Fibroblast of upper back skin (primary cell): ENCODE data around the gene MED25.

Experiments
- DNase-seq: peaks from one replicate; pipeline ENCODE4 v3.0.0-alpha.2; 2013

Gene MED25

DNA sequence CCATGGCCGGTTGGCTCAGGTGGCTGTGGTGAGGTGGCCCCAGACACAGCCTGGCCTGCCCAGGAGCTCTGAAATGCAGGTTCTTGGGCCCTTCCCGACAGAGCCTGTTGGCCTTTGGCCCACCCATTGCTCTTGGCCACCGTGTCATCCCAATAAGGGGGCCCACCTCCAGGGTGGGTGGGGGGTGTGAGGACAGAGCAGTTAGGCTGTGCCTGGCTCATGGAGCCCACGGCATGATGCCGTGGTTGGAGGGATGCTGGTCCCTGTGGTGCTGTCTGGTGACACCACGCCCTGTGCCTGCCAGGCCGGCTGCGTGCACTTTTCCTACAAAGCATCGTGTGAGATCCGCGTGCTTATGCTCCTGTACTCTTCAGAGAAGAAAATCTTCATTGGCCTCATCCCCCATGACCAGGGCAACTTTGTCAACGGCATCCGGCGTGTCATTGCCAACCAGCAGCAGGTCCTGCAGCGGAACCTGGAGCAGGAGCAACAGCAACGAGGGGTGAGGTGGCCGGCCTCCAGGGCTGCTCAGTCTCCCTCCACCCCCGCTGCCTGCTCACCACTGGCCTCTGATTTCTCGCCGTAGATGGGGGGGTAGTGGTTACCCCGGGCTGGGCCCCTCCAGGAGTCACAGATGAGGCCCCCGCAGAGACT, 41.7 kb downstream of the MED25 start:
- DNase-seq, result no peak

DNA sequence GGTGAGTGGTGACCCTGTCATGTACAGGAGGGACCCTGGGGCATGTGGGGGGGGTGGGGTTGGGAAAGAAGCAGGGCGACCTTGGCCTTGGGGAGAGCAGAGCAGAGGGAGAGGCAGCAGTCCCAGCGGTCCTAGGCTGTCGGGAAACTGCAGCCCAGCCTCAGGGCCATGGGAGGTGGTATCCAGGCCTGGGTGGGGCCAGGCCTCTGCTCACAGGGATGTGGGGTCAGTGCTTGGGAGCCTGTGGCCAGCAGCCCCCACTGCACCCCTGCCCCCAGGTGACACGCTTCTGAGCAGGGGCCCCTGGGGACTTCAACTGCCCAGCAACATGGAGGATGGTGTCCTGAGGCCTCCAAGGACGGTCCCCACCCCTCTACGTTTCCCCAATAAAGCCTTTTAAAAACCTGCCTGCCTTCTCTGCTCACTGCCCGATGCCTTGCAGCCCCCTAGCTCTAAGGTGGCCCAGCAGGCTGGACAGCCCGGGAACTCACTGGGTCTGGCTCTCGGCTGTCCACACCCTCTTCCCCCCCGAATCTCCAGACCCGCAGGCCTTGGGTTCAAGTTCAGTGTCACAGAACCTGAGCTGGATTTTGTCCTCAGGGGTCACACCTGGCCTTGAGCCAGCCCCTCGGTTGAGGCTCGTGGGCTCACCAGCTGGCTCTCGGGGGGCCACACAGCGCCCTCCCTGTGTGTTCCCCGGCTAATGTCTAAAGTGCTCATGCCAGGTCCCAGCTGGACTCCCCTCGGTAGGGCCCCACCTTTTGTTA, 42.4 kb downstream of the MED25 start:
- no peak for DNase-seq

DNA sequence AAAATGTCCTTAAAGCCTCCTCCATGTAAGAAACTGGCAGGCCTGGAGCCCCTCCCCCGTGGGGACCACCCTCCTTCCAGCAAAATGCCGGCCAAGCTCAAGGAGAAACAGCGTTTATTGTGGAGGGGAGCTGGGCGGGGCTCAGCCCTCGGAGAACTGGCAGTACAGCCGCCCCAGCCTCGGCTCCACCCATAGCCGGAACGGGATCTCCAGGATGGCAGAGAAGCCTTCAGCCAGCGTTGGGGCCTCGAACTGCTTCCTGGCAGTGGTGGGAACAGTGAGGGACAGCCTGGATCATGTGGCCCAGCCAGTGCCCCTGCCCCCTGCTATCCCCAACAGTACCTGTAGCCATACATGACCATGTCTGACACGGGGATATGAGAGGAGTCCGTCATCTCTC, 43.0 kb downstream of the MED25 start:
- no peak for DNase-seq

DNA sequence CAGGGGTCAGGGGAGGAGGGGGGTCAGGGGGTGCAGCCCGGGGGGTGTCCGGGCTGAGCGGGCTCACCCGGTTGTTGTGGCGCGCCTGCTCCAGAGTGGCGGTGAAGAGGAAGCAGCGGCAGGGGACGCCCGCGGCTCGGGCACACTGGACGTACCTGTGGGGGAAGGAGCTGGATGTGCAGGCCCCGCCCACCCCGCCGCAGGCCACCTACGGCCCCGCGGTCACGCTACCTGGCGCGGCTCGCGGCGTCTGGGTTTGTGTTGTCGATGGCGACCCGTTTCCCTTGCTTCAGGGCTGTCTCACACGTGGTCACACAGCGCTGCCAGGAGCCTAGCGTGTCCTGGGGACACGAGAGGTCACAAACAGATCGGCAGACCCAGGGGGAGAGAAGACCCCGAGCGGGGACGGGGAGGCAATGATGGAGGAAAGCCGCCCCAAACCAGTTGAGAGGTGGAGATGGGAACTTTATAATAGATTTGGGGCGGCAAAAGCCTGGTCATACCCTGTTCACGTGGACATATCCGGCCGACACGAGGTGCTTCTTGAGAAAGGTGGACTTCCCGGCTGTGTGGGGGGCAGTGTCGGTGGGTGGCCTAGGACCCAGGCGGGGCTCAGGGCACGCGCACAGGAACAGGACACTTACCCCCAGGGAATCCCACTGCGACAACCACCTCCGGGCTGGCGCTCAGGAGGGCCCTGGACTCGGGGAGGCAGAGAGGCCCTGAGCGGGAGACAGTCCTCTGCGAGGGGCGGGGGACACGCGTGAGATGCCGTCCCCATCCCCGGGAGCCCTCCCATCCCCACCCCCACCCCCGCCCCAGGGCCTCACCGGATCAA, 43.7 kb downstream of the MED25 start:
- DNase-seq, result no peak

DNA sequence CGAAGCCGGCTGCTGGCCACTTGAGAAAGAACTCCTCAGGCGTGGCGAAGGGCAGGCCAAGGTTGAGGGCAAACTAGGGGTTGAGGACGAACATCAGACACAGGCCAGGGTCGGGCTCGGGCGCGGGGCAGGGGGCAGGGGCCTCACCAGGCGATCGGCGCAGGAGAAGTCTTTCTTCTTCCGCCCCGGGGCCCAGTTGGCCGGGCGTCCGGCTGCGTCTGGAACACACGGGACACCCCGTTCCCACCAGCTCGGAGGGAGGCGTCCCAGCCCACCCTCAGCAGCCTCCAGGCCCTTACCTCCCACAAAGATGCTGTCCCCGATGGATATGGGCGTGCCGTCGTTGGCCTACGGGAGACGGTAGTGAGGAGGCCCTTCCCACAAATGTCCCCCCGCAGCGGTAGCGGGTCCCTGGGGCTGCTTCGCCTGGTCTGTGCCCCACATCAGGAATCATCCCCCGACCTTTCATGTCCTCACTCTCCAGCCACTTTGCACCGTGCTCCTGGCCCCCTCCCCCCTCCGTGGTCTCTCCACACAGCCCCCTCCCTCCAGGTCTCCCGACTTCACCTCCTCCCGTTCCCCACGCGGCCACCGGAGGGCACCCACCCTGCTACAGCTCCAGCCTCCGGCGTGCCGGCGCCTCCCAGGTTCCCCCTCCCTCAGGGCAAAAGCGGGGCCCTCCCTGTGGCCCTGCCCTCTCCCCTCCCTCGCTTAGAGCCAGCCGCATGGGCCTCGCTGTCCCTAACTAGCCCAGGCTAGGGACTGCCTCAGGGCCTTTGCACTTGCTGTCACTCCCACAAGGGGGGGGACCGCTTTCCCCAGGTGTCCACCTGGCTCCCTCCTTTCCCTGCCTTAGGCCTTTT, 44.5 kb downstream of the MED25 start:
- no peak for DNase-seq

DNA sequence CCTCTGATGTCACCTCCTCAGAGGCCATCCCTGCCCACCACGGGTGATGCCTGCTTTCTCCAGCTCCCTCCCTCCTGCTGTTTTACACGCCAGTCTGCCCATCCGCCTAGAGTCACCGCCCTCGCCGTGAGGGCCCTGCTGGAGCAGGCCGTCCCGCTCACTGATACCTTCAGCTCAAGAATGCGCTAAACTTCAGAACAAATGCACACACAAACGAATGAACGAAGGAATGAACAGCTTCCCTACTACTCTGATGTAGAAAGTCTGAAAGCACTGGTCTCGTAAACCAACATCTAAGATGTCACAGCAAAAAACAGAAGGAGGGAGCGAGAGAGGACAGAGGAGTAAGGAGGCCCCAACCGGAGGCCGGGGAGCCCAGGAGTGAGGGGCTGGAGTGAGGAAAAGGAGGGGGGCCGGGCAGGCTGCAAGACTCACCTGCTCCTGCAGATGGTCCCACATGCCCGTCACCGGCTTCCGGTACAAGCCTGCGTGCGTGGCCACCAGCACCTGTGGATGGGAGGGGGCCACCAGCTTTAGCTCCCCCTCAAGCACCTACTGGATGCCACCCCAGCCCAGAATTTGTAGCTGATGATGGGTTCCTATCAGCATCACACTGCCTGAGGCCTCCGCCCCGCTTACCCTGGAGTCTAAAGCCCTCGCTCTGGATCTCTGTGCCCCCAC, 45.3 kb downstream of the MED25 start:
- no peak for DNase-seq

DNA sequence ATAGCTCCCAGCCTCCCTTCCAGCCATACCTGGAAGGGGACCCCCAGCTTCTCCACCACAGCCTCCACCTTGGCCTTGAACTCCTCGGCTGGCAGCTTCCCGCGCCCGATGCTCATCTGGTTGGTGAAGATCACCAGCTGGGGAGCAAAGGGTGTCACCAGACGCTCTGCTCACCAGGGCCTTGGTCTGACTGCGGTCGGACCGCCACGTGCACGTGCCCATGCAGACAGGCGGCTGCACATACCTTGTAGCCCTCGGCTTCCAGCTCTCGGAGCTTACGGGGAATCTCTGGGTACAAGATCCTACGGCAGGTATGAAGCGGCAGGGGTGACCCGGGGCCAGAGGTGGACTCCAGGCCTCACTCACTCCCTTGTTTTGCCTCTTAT, 45.8 kb downstream of the MED25 start:
- DNase-seq, result no peak

DNA sequence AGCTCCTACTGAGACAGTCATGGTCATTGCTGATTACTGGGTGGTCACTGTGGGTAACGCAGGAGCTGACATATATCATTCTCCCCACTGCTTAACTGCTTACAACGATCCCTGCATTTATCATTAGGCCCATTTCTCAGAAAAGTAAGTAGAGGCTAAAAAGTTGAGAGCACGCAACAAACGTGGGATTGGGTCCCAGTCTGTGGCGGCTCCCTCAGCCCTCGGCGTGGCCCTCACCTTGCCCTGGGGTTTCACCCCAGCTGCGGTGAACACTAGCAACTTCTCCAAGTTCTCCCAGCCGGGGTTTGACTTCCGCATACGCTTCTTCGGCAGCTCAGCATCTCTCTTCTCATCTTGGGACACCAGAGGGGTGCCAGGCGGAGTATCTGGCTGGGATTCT, 46.8 kb downstream of the MED25 start:
- DNase-seq, result no peak

DNA sequence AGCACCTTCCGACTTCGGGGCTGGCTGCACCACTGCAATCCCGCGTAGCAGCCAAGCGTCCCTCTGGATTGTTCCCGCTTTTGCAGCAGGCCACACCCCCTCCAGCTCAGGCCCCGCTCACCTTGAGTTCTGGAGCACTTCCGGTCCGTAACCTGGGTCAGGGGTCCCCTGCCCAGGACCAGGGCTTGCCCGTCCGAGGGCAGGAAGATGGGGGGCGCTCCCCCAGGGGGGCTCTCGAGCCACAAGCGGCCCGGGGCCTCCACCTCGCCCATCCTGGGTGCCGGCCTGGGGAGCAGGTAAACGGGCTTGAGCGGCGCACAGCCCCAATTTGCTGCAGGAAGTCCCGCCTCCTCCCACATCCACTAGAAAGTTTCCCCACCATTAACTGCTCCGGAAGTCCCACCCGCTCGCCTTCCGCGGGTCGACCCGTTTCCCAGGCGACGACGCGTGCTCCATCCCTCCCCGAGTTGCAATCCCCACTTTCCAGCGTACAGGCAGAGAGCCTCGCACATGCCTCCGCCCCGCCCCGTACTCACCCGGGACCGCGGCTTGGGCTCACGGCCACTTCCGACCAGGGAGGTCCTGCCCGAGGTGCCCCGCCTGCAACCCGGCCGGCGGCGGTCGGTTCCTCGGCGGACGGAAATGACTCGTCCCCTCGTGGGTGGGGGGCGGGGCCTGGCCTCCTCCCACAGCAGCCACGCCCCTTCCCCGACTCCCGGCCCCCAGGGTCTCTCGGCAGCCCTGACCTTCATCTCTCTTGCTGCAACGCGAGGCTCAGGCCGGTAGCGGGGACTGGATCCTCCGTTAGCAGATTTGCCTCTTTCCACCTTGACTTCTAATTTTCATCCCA, 49.1 kb downstream of the MED25 start, which contains the start of gene PNKP:
Gene PNKP (minus strand): TSS at position 644 of the 850 bp plus-strand sequence. CDS start 372 bp downstream, at position 272.
- DNase-seq, result peak; percentile 85

DNA sequence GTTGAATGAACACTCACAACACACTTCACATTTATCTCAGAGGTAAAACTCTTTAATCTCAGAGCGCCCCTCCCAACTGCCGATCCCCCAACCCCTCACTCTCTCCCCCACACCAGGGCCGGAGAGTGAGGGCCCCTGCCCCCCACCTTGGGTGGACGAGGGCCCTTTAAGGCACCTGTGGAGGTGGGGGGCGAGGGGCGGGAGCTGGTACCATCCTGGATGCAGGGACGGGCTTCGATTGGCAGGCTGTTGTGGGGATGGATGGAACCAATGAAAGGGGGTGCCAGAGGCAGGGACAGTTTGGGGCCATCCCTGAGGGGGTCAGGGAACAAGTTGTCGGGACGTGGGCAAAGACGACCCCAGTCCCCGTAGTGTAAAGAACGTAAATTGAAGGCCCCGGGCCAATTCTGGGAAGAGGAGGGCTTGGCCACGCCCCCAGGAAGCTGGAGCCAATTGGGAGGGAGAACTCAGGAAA, 51.0 kb downstream of the MED25 start:
- no peak for DNase-seq

DNA sequence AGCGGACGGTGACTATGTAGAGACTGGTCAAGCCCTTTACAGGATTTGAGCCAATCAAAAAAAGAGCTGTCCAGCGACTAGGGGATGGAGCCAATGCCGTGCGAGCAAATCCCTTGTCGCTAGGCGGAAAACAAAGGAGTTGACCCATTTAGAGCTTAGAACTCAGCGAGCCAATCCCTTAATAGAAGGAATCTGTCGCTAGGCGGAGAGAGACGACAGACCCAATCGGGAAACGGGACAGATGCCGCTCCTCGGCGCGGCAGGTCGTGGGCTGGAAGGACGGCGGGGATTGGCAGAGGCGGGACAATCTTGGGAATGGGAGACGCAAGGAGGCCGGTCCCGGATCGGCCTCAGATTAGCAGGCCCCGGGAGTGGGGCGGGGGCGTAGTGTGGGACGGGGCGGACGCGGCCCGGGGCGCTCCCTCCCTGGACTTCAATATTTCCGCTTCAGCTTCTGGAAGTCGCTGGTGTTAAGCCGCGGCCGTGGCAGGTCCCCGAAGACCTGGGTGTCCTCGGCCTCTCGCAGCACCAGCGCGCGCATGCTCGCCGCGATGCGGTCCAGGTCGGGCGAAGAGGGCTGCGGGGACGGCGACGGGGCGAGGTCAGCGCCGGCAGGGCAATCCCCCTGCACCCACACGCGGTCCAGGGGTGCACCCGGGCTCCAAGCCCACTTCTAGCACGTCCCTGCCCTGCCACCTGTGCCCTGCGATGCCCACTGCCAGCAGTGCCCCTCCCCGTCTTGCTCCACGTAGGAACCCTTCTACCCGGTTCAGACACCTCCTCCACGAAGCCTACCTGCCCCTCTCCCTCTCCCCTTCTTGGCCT, 51.6 kb downstream of the MED25 start:
- peak; percentile 100 for DNase-seq

DNA sequence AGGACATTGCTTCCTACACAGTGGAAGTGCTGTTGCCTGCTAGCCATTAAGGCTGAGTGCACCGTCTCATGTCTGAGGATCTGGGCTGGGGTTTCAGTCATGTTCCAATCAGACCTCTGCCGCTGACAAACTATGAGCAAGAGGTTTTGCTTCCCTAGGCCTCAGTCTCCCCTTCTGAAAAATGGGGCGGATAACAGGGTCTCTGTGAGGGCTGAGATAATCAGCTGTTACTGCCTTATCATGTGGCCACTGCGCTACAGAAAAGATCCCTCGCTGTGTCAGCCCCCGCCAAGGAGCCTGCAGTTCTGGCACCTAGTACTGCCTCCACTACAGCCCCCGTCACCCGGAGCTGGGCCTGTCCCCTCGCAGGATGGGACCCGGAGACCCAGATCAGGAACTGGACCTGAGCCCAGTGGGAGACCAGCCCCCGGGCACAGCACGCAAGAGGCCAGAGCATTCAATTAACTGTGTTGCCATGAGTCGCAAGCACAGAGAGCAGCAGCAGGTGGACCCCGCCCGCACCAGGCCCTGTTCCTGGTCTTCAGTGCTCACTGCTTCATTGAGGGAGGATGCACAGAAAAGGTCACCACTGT, 52.3 kb downstream of the MED25 start:
- no peak for DNase-seq

DNA sequence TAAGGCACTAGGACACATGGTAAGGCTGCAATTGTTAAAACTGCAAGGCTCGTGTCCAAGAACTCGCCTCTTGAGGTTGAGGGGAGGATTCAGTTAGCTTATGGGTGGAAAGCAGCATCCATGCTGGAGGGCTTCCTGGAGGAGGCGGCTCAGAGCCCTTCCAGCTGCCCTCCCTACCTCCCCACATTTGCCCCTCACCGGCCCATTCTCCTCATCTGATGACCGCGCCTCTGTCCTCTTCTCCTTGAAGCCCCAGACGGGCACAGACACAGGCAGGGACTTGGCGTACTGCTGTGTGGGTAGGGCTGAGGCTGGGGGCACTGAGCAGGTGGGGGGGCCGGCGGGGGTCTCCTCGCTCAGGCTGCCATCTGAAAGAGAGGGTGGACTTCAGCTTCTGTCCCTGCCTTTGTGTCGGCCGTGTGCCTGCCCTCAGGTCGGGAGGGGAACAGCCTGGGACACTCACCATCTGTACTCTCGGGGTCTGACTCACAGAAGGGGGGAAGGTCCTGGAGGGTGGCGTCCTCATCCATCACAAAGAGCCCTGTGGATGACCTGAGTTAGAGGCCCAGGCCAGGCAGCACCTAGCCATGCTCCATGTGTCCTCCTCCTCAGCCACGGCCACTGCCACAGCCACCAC, 53.4 kb downstream of the MED25 start:
- no peak for DNase-seq

DNA sequence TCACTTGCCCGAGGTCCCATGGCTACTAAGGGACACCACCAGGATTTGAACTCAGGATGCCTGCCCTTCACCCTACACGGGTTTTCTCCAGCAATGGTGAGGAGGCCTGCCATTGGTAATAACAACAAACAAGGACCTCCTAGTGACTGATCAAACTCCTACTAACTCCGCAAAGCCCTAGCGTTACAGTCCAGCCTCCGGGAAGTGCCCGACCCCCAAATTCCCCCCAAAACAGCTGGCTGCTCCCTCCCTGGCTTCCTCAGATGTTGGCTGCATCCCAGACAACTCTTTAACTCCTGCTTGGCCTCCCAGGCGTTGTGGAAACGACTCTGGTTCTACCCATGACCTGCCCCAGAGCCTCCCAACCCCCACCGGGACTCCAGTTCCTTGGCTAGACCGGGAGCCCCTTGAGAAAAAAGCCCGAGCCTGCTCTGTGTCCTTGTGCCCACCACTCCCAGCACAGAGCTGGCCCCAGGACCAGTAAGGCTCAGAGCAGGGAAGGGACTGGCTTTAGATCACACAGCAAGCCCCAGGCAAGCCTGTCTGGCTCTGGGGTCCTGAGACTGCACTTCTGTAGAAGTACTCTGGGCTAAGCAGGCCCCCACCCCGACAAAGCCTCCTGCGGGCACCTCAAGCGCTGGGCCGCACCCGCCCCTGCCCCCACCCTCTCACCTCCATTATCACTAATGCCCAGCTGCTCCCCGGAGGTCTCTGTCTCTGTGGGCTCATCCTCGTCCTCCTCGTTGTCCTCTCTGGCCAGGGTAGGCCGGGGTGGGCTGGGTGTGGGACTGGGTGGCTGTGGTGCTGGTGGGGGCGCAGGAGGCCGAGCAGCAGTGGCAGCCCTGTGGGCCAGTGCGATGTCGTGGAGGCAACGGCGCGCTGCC, 54.4 kb downstream of the MED25 start:
- DNase-seq, result no peak

DNA sequence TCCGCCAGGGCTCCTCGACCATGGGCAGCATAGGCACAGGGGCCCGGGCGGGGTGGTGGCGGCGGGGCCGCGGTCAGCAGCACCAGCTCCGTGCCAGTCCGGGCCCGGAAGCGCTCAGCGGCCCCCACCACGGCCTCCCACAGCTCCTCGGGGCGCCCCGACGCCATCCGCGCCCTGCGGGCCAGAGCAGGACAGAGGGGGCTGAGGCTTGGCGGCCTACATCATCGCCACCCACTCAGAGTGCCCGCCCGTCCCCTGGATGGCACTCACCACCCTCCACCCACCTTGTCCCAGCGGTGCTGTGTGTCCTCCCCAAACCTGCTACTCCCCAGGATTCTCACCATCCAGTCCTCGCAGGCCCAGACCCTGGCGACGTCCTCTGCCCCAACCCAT, 55.0 kb downstream of the MED25 start:
- no peak for DNase-seq

DNA sequence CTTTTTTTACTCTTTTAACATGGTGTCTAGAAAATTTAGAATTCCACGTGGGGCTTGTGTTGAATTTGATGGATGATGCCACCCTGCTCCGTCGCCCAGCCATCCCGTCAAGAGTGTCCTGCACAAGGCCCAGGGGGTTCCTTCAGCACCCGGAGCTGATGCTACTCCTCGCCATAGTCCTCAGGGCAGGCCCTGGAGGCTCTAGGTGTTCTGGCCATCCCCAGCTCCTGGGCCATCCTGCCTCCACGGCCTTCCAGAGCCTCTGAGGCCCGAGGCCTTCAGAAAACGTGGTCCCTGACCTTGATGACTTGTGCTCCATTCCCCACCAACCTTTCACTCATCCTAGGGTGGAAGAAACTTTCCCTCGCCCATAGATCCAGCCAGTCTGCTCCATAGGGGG, 55.7 kb downstream of the MED25 start:
- DNase-seq, result no peak

DNA sequence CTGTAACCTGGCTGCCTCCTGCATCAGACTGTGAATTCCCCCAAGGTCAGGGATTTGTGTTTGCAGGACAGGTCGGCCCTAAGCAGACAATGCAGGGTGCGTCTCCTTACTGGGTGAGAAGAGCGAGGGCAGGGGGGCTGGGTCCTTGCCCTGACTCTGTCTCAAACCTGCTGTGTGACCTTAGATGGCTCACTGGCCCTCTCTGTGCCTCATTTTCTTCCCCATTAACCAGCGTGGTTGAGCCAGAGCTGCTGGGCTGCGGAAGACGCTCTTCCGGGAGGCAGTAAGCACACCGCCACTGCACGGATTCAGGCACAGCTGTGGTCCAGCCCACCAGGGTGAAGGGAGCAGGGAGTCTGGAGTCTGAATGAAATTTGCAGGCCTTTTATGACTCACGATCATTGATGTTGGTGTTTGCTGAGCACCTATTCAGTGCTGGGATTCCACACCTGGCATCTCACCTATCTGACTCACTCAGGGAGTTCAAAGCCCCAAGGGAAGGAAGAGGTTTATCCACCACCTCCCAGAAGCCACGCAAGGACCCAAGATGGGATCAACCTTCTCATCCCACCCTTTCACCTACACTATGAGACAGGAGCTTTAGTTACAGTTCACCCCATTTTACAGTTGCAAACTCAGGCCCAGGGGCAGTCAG, 56.5 kb downstream of the MED25 start:
- DNase-seq, result no peak

DNA sequence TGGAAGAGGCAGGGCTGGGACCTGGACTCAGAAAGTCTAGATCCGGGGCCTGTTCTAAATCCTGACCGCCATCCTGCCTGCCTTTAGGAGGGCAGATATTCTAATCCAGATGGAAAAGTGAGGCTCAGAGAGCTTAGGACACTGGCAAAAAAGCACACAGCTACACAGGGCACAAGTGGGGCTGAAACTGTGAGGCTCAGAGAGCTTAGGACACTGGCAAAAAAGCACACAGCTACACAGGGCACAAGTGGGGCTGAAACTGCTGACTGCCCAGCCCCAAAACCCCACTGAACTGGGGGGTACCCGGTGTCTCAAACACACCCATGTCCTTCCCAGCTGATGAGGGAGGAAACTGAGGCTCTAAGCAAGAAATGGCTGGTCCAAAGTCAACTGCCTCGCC, 57.1 kb downstream of the MED25 start:
- DNase-seq, result no peak
